Activated T-cell treated with anti-CD3 and anti-CD28 coated beads, Interleukin-2, amount 50 U/mL, for 1 hour (primary cell): ENCODE data around the gene ADCY10.
"Not testable (repeated sequence)": the region's sequence is repeated elsewhere in the genome, so short reads cannot be mapped to it uniquely, and the experiment has no call there.

Experiments
- DNase-seq: peaks from one replicate; pipeline ENCODE4 v3.0.0-alpha.2; 2020

ADCY10 gene

DNA sequence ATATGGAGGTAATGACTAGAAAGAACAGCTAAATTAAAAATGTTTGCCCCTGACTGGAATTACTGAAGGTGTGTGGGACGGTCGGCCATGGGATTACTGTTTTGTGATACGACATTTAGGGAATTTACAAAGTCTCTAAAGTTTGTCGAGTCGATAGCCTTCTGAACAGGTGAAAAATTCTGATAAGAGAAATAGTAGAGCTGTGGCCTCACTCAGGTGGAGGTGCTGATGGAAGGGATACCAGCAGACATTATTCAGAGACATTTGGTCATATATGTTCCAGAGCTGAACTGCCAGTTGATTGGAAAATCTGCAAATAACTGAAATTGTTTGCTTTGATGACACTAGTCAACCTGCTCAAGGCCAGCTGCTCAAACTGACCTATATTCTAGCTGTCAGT is 71.1 kb downstream of the ADCY10 start:
- DNase-seq = no peak

DNA sequence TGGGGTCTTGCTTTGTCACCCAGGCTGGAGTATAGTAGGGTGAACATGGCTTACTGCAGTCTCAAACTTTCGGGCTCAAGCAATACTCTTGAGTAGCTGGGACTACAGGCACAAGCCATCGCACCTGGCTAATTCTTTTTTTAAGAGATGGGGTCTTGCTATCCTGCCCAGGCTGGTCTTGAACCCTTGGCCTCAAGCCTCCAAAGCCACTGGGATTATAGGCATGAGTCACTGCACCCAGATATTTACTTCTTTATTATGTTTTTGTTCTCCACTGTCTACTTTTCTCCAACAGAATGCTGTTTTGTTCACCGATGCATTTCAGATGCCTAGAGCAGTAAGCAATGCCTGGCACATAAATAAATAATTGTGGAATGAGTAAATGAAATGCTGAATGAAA is 72.4 kb downstream of the ADCY10 start:
- no peak for DNase-seq

DNA sequence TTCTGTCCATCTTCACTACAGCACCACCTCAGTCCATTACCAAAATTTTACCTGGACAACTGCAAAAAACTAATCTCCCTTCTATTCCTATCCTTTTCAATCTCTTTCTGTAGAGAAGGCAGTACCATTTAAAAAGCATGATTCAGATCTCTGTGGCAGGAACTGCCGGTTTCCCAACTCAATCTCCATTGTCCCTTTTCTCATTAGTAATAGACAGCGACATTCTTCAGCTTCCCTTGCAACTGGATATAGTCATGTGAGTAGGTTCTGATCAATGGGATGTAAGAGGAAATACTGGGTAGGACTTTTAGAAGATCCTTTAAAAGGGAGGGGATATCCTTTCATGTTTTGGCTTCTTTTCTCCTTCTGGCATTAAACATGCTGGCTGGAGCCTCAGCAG is 74.9 kb downstream of the ADCY10 start:
- no peak for DNase-seq

DNA sequence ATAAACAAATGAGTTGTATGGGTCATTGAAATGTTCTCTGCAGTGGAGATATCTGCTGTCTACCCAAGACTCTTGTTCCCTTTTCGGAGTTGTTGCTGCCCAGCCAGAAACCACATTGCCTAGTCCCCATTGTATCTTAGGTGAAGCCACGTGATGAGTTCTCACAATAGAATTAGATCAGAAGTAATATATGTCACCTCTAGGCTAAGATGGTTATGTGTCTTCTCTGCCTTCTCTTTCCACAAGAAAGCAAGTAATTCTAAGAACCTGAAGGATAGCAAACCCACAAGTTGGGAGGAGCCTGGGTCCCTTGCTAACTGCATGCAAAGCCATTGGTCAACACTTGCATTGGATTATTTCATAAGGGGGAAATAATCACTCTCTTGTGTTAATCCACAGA is 76.6 kb downstream of the ADCY10 start:
- DNase-seq = no peak

DNA sequence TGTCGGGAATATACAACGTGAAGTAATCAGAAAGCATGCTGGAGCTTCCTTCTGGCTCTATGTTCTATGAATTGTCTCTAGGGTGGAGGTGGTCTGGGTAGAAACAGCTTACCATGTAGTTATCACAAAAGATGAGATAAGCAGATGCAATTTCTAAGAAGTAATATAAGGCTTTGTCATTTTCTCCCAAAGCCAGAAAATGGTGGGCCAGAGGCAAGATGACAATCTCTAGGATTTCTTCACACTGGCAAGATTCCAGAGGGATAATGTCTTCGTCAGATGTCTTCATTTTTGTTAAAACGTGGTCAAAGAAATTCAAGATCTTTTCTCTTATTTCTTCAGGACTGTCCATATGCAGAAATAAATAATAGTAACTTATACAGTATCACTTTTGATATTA is 77.7 kb downstream of the ADCY10 start:
- DNase-seq = no peak

DNA sequence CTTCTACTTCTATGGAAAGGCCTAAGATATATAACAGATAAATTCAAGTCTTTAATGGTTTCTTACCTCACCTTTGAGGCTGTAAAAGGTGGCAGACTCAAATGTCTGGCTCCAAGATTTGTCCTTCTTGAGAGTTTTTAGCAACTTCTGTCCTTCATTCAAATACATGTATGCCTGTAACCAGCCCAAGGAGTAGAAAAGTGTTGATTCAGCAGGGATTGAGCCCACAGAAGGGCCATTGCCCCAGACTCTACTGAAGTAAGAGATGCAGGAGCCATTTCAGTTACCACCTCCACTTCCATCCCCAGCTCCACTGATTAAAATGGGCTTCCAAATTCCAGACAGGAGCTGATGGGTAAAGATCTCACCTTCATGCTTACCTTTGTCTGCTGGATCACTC is 80.0 kb downstream of the ADCY10 start:
- DNase-seq = no peak

DNA sequence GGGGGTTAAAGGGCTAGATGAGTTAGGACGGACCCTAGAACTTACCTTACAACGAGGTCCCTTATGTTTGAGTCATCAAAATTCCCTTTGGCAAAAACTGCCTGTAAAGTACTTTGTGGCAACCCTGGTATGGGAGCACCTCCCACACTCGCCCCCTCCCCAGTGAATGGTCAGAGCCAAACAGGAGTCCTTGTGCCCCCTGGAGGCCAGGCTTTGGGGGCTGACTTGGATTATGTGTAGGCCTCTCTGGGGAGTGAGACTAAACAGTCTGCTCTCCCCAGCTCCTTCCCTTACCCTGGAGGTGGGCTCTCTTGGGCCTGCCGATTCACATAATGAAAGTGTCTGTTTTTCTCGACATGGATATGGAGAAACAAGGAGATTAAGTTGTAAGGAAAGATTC is 81.2 kb downstream of the ADCY10 start:
- no peak for DNase-seq

DNA sequence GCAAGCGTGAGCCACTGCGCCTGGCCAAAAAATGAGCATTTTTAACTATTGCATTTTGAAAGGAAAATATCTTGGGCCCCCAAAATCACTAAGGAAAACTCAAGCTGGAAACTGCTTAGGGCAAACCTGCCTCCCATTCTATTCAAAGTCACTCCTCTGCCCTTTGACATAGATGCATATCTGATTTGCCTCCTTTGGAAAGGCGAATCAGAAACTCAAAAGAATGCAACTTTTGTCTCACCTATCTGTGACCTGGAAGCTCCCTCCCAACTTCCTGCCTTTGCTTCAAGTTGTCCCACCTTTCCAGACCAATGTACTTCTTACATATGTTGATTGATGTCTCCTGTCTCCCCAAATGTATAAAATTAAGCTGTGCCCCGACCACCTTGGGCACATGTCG is 83.3 kb downstream of the ADCY10 start:
- not testable (repeated sequence) for DNase-seq

DNA sequence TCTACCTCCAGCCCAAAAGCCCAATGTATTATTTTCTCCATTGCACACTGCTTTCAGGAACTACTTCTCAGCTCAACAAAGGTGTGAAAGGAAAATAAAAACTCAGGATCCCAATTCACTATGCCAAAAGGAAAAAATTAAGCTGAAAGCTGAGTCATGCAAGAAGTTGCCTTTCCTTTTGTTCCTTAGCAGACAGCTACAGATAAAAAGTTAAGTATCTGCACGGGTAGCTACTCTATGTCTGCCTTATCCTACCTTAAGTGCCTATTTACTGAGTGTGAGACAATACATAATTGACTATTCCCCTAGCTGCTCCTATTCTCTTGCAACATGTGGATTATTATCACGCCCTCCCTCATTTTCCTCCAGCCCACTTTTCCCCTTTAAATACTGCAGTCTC is 84.1 kb downstream of the ADCY10 start:
- no peak for DNase-seq

DNA sequence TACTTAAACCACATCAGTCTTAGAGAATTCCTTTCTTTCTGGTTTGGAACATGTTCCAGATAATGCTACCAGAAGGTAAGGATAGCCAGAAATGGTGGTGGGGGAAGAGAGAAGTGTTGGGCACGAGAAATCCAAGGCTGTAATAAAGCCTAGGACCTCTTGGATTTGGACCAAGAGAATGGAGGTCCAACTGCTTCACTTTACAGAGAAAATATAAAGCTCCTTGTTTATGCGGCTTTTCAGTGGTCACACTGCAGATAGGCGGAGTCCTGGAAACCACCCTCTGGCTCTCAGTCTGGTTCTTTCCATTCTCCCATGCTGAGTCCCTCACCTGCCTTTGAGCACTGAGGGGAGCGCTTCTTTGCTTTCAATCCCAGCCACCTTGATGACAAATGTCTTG is 87.8 kb downstream of the ADCY10 start:
- DNase-seq = no peak

DNA sequence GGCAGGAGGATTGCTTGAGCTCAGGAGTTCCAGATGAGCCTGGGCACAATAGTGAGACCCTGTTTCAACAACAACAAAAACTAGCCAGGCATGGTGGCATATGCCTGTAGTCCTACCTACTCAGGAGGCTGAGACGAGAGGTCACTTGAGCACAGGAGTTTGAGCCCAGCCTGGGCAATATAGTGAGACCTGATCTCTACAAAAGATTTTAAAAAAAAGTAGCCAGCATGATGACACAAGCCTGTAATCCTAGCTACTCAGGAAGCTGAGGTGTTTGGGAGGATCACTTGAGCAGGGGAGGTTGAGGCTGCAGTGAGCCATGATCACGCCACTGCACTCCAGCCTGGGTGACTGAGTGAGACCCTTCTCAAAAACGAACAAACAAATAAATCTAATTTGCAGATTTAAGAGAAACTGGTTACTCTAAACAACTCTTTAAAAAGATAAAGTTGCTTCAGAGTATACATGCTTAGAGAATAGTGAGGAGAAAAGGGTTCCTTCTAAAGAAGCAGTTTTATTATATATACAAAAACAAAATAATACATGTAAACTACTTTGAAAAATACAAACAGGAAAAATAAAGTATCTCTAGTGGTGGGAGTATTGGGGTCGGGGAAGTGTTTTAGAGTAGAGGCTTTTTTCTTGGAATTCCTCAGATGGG is 88.4 kb downstream of the ADCY10 start:
- no peak for DNase-seq

DNA sequence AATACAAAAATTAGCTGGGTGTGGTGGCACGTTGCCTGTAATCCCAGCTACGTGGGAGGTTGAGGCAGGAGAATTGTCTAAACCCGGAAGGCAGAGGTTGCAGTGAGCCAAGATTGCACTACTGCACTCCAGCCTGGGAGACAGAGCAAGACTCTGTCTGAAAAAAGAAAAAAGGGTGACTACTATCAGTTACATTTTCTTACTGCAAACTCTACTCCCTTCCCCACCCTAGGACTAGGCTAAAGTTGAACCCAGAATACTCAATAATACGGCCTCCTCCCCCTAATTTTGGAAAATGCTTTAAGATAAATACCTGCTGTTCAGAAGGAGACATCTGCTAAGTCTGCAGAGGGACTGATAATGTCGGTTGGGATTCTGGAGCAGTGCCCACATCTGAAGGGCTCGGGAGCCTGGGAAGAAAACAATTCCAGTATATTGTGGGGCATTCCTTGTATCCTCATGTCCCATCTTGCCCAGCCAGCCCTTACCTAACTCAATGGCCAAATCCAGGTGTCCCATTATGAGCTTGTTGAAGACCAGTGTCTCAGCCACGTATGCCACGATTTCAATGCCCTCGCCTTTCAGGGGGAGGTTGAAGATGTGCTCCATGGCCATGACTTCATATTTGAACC is 89.7 kb downstream of the ADCY10 start:
- DNase-seq = no peak

DNA sequence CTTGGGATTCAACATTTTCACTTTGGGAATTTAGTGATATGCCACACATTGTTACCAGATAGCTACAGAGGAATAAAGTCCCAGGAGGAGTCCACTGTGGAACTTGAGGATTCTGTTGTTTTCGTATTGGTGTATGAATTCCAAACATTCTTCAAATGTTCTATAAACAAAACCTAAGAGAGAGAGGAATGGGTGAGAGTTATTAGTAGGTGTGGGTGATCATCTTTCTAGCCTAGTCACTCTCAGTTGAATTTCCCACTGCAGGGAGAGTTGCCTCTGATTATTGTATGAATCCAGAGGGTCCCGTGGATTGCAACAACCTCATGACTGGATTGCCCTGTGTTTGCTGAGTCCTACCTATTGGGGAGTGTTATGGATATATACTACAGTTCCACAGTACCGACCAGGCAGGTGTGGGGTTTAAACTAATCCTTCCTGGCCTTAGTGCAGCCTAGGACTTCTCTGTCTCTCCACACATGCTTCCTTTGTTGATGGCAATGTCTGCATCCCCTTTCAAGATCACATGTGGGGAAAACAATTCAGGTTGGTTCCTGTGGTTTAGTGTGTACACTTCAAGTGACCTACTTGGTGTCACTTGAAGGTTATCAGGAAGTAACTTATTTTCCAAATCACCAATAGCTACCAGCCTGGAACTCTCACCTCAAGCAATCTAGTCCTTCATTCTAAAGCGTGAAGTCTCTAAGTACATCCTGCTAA is 91.8 kb downstream of the ADCY10 start:
- no peak for DNase-seq

DNA sequence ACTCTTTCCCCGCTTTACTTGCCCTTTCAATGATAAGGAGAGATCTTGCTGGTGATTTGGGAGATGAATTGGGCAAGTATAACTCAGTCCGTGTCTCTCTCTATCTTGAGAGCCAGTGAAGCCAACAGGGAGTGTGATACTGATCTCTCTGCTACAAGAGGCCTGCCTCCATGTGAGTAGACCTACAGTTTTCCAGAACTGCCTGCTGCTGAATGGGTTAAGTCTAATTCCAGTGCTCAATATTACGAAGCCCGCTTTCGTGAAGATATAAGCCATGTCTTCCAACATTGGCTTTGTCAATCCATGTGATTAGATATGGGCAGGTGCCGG is 92.6 kb downstream of the ADCY10 start:
- DNase-seq = no peak

DNA sequence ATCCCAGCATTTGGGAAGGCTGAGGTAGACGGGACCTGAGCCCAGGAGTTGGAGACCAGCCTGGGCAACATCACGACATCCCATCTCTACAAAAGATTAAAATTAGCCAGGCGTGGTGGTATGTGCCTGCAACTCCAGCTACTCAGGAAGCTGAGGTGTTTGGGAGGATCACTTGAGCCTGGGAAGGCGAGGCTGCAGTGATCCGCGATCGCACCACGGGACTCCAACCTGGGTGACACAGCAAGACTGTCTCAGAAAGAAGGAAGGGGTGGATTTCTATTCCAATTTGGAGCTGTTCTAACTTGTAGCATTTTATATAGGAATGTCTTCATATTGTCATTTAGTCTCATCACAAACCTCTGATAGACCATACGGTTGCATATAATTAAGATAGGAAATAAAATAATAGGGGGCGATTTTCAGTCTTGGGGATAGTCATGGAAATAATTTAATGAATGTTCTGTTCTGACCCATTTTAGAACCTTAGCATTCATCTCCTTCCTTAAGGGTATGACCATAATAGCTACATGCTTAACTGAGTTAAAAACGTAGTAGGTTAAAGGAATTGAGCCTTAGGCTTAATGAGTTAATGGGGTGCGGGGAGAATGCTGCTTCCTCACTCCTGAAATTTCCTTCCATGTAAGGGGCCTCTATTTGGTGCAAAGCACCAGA is 93.1 kb downstream of the ADCY10 start:
- no peak for DNase-seq

DNA sequence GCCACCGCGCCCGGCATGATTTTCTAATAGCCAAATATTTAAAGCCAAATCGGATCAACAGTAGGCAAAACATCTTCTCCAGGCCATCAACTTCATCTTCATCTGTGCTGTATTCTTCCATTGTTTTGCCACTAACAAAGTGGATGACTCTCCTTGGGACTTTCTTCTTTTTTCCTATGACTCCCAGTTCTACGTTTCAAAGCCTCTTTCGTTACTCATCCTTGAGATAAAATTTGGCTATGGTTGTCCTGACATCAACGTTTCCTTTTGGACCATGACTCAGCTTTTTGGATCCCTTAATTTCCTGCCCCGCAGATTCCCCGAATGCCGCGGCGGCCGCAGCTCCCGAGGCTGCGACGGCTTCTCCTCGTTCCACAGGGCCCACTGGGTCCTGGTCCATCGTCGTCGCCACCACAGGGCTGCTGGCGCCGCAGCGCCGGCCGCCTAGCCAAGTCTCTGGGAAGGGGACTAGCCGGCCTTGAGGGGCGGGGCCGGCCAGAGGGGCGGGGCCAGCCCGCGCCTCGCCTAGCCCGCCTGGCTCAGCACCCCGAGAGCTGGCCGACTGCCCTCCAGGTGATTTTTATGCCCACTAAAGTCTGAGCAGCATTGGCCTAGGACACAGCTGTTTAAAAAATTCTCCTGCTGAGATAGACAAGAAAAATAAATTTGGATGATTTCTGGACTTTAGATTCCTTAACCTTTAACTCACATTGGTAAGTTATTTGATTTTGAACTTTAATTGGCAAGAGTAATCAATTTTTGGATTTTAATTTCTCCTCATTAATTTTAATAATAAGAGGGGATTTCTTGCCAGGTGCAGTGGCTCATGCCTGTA is 93.9 kb downstream of the ADCY10 start:
- DNase-seq = peak; percentile 24

DNA sequence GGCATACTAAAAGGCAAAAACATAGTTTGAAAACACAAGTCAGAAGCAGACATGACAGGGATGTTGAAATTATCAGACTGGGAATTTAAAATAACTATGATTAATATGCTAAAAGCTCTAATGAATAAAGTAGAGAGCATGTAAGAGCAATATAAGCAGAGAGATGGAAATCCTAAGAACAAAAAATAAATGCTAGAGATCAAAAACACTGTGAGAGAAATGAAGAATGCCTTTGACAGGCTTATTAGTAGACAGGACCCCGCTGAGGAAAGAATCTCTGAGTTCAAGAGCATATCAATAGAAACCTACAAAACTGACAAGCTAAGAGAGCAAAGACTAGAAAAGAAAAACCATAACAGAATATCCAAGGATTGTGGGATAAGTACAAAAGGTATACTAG is 98.3 kb downstream of the ADCY10 start:
- no peak for DNase-seq

DNA sequence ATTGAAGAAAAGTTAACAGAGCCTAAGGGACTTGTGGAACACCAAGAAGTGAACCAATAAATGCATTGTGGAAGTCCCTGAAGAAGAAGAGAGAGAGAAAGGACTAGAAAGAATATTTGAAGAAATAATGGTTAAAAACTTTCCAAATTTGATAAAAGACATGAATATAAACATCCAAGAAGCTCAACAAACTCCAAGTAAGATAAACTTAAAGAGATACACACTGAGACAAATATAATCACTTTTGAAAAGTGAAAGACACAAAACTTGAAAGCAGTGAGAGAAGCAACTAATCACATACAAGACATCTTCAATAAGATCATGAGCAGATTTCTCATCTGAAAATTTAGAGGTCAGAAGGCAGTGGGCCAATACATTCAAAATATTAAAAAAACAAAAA is 101.0 kb downstream of the ADCY10 start:
- DNase-seq = no peak

DNA sequence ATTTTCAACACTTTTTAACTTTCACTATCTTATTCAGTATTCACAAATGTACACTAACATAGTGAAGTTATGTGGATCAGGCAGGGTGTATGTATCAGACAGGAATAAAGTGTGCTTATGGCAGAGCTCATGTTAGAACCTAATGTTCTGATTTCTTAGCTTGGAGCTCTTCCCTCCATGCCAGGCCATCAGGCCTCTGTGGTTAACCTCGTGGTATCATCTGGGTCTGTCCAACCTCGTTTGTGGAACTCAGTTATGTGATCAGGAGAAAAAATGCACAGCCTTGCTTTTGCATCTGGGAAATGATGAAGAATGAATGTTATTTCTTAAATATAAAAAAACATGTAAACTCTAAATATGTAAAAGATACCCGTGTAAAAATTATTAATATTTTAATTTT is 105.2 kb downstream of the ADCY10 start:
- no peak for DNase-seq

DNA sequence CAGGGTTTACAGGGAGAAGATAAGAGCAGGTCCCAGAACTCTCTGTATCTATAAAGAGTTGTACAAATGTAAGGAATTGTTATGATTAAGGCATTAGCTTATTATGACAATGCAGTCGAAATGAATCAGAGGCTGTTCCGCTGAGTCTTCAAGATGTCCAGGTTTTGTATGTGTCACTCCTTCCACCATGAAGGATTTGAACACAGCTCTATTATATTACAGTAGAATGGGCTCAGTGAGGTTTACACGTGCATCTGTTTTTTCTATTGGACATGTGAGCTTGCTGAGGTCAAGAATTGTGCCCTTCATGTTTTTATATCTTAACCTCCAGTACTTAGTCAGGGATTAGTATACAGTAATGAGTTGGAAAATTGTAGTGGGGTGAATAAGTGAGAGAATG is 105.8 kb downstream of the ADCY10 start:
- no peak for DNase-seq

DNA sequence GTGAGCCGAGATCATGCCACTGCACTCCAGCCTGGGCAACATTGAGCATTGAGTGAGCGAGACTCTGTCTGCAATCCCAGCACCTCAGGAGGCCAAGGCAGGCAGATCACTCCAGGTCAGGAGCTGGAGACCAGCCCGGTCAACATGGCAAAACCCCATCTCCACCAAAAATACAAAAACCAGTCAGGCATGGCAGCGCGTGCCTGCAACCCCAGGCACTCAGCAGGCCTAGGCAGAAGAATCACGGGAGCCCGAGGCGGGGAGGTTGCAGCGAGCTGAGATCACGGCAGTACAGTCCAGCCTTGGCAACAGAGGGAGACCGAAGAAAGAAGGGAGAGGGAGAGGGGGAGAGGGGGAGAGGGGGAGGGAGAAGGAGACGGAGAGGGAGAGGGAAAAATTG is 107.3 kb downstream of the ADCY10 start:
- not testable (repeated sequence) for DNase-seq

DNA sequence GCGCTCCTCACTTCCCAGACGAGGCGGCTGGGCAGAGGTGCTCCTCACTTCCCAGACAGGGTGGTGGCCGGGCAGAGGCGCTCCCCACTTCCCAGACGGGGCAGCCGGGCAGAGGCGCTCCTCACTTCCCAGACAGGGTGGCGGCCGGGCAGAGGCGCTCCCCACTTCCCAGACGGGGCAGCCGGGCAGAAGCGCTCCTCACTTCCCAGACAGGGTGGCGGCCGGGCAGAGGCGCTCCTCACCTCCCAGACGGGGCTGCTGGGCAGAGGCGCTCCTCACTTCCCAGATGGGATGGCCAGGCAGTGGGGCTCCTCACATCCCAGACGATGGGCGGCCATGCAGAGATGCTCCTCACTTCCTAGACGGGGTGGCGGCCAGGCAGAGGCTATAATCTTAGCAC is 107.7 kb downstream of the ADCY10 start:
- DNase-seq = not testable (repeated sequence)

DNA sequence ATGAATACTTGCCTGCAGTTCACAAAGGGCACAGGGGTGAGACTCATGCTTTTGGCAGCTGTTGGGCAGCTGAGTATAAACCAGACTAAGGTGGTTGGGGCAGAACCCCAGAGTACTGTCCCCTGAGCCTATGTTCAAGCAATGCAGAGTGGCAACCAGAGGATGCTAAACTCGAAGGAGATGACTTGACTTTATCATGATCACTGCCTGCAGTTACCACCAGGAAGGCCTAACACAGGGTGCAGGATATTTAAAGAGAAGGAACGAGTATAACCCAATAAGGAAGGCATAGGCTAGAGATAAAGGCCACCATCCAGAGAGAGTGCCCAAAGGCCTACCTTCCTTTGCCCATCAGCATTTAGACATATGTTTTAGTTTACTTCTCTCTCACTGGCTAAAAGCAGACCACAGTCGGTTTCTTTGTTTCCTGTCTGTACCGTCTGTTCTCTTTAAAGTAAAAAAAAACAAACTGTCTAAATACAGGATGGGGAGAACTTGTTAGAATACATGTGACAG is 108.8 kb downstream of the ADCY10 start:
- no peak for DNase-seq
